Skin of body (tissue), 2 donors: ENCODE measurements around the gene TP53. TPM values are rescaled to one million over a fixed set of nuclear protein-coding genes. Genes with fewer than 3 reads are reported as not detected.

Experiments
- DNase-seq: peaks from one replicate; lab custom pipeline; 2025; lab: John Stamatoyannopoulos, UW
- total RNA-seq: library from RNA; depleted of rRNA; stranded (reverse); fragments of >200 nt; gene quantifications from one replicate; pipeline ENCODE4 v1.2.3, GENCODE V29; 2014

The TP53 gene
- total RNA-seq, 1 donor from 2014 or later, result 30.2 TPM

DNA sequence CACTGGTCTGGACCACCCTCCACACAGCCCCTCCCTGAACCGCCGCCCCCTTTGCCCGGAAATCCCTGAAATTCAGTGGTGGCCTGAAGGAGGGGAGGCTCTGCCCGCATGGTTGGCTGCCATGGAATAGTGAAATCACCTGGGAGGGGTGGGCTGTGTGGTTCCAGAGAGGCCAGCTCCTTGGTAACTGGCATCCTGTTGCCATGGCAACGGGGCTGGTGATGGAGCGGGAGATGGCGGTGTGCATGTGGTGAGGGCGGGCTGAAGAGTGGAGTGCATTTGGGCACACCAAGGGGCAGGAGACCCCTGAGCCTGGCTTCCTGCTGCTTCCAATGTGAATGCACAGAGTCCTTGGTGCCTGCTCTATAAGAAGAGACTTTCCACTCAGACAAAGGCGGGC lies 20.2 kb upstream of the TP53 start:
- DNase-seq, result no peak

DNA sequence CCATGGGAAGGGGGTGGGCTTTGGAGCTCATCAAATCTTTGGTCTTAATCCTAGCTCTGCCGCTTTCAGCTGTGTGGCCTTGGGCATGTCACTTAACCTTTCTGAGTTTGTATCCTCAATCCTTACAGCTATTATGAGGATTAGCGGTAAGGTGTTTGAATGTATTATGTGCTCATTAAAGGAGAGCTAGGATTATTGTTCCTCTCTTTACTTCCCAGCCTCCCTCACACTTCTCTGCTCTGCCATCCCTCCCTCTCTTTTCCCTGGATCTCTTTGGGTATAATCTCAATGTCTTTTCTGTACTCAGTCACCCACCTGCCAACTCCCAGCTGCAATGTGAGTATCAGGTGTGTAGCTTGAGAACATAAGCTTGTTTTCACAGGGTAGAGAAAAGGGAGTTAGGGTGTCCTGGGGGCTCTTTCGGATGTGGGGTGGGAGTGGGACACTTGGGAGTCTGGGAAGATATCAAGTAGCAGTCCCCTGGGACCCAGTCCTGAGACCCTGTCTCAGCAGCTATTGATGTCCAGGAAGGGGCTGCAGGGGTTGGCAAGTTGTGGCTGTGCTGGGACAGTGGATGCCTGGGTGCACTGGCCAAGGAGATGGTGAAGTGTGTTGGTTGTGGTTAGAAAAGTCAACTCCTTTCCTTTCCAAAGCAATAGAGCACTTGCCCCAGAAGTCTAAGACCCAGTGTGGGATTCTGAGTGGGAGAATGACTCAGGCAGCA lies 19.5 kb upstream of the TP53 start:
- DNase-seq, result no peak

DNA sequence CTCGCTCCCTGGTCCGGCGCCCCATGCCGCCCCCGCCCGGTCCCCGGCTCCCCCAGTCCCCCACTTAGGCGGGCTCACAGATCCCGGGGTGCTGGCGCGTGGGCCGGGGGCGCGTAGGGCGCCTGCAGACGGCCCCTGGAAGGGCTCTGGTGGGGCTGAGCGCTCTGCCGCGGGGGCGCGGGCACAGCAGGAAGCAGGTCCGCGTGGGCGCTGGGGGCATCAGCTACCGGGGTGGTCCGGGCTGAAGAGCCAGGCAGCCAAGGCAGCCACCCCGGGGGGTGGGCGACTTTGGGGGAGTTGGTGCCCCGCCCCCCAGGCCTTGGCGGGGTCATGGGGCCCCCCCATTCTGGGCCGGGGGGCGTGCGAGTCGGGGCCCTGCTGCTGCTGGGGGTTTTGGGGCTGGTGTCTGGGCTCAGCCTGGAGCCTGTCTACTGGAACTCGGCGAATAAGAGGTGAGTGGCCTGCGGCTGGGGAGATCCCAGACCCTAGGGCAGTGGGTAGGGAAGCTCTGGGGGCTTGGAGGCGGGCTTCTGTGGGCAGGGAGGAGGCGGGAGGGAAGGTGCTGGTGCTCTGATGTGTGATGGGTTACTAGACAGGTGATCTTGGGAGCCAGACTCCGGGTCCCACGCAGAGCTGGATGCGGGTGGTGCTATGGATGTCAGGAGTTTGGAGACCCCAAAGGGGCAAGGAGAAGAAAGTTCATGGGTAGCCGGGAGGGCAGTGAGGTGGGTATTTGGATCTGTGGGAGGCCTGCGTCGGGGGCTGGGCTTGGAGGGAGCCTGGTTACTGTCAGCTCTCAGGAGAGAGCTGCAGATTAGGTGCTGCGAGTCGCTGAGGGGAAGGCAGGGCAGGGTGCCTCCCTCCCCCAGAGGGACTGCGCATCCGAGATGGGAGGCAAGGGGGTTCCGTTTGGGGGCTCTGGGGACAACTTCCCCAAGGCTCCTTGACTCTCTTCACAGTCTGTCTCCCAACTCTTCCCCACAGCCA lies 18.3 kb upstream of the TP53 start:
- no peak for DNase-seq

DNA sequence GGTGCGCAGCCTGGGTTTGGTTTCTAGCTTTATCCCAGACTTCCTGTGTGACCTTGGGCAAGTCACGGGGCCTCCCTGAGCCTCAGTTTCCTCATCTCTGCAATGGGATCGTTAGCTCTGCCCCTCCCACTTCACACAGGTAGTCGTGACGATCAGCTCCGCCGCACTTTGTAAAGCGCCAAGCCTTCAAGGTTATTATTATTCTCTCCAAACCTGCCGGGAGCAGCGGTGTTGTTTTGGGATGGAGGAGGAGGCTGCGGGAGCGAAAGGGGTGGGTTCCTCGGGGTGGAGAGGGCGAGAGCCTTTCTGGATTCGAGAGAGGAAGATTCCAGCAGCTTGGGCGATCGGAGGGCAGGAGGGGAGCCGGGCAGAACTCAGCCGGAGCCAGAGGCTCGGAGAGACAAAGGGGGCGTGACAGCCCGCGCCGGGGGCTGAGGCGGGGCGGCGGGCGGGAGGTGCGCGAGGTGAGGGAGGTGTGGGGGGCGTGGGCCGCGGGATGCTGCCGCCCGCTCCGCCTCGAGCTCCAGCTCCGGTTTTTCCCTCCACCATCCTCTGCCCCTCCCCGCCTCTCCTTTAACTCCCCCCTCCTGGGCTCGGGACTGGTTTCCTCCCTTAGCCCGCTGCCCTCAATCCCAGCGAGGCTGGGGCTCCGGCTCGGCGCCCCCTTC lies 17.4 kb upstream of the TP53 start, which contains the start of gene EFNB3:
Gene EFNB3 (plus strand): TSS at position 602 of the 668 bp plus-strand sequence. CDS start 397 bp downstream, outside the sequence.
- DNase-seq, result no peak

GRCh38 chr17:7703584-7704479 lies 16.5 kb upstream of the TP53 start:
- peak; percentile 39 for DNase-seq

- DNase-seq, result no peak
Measured at GRCh38 chr17:7702776-7703175, 15.5 kb upstream of the TP53 start.

DNA sequence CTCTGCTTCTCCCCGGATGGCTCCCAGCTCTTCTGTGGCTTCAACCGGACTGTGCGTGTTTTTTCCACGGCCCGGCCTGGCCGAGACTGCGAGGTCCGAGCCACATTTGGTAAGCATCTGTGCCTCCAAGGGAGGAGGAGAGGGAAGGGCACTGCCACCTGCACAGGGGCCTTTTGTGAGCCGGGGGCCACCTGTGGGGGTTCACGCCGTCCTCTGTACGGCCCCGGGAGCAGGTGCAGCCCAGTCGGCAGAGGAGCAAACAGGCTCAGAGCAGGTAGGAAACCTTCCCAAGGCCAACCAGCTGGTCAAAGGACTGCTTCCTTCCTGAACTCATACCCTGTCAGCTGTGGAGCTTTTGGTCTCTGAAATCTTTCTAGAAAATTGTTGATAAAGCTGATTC lies 14.4 kb upstream of the TP53 start:
- DNase-seq, result no peak

DNA sequence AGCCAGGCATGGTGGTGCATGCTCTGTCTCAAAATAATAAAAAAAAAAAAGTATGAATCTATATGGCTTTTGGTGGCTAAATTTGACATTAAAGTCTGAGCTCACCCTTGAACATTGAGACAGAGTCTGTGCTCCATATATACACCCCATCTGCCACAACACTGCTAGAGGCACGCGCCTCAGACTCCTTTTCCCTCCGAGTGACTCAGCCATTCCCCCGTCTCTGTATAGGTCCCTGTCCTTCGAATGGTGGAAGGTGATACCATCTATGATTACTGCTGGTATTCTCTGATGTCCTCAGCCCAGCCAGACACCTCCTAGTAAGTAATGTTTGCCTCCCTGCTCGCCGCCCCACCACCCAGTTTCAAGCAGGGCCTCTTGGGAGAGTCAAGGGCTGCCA lies 13.2 kb upstream of the TP53 start:
- DNase-seq, result no peak

DNA sequence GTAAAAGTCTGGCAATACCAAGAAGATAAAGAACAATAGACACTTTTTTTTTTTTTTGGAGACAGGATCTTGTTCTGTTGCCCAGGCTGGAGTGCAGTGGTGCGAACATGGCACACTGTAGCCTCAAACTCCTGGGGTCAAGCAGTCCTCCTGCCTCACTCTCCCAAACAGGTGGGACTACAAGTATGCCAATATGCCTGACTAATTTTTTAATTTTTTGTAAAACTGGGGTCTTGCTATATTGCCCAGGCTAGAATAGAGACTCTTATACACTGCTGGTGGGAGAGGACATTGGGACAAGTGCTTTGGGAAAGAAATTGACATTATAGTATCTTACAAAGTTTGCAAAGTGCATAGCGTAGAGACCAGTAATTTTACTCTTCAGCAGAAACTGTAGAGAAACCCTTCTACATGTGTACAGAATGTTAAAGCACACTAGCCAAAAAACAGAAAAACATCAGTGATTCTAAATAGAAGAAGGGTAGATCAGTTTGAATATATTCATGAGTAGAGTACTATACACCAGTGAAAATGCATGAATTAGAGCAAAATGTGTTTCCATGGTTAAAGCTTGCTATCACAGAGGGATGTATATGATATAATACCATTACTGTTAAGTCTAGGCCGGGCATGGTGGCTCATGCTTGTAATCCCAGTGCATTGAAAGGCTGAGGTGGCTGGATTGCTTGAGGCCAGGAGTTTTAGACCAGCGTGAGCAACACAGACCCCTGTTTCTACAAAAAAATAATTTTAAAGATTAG lies 10.7 kb upstream of the TP53 start:
- DNase-seq, result no peak

GRCh38 chr17:7695586-7695985 lies 8.3 kb upstream of the TP53 start:
- DNase-seq, result no peak

GRCh38 chr17:7688808-7689316 lies 1.6 kb upstream of the TP53 start:
- DNase-seq, result no peak

GRCh38 chr17:7687908-7688807 lies 868 bp upstream of the TP53 start, which contains the start of gene WRAP53:
Gene WRAP53 (plus strand): TSS chr17:7688477. CDS start chr17:7688649, 172 bp downstream.
- peak; percentile 99 for DNase-seq

DNA sequence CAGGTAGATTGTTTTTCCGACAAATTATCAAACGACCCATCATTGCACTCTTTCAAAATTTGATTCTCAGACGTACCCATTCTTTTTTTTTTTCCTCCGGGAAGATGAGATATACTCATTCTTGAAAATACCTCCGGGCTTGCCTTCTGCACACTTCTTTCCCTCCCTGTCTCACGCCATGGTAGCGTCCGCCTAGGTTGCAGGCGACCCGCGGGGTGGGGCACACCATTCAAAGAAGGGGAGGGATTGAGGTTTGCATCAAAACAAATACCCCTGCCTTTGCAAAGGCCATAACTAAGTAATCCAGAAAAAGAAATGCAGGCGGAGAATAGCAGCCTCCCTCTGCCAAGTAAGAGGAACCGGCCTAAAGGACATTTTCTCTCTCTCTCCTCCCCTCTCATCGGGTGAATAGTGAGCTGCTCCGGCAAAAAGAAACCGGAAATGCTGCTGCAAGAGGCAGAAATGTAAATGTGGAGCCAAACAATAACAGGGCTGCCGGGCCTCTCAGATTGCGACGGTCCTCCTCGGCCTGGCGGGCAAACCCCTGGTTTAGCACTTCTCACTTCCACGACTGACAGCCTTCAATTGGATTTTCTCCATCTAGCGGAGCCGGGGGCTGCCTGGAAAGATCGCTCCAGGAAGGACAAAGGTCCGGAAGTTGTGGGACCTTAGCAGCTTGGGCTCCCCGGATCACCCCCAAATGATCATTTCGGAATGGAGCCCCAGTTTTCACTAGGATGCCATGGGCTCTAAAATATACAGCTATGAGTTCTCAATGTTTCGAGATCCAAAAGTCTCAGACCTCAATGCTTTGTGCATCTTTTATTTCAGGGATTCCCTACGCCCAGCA lies 843 bp downstream of the TP53 start:
- DNase-seq, result peak; percentile 98

GRCh38 chr17:7685533-7686221 lies 1.6 kb downstream of the TP53 start:
- DNase-seq, result peak; percentile 98

- no peak for DNase-seq
Measured at GRCh38 chr17:7684851-7685532, 2.3 kb downstream of the TP53 start.

GRCh38 chr17:7677388-7678067 lies 9.8 kb downstream of the TP53 start:
- no peak for DNase-seq
